Activated CD4-positive, alpha-beta T cell treated with anti-CD3 and anti-CD28 coated beads, Interleukin-2, amount 50 U/mL, for 4 hours (primary cell): ENCODE data around the gene FOLH1.
"Not testable (repeated sequence)": the region's sequence is repeated elsewhere in the genome, so short reads cannot be mapped to it uniquely, and the experiment has no call there.

ENCODE experiments used
- DNase-seq, 2 experiments: peaks; one replicate each; pipeline ENCODE4 v3.0.0-alpha.2; 2020

Gene FOLH1

GRCh38 chr11:49208006-49208721 lies at the start of gene FOLH1:
Gene FOLH1, minus strand, starts transcription at chr11:49208602. Its CDS starts 193 bp downstream, at chr11:49208409.
- DNase-seq: no peak

- not testable (repeated sequence) for DNase-seq
These were observed 46.7 kb upstream of the FOLH1 start for GRCh38 chr11:49255148-49255547.

- DNase-seq: not testable (repeated sequence)
These were observed 42.8 kb upstream of the FOLH1 start for GRCh38 chr11:49251212-49251611.

- DNase-seq: not testable (repeated sequence)
These were observed 42.2 kb upstream of the FOLH1 start for GRCh38 chr11:49250398-49251115.

GRCh38 chr11:49249363-49249762 lies 41.0 kb upstream of the FOLH1 start:
- DNase-seq: not testable (repeated sequence)

- DNase-seq: not testable (repeated sequence)
These were observed 25.3 kb upstream of the FOLH1 start for GRCh38 chr11:49233685-49234084.

- not testable (repeated sequence) for DNase-seq
These were observed 24.6 kb upstream of the FOLH1 start for GRCh38 chr11:49233019-49233418.

- DNase-seq: not testable (repeated sequence)
These were observed 23.3 kb upstream of the FOLH1 start for GRCh38 chr11:49231725-49232124.

- DNase-seq: not testable (repeated sequence)
These were observed 22.1 kb upstream of the FOLH1 start for GRCh38 chr11:49230534-49230933.

- not testable (repeated sequence) for DNase-seq
These were observed 21.6 kb upstream of the FOLH1 start for GRCh38 chr11:49230001-49230400.

GRCh38 chr11:49229136-49229535 lies 20.7 kb upstream of the FOLH1 start:
- not testable (repeated sequence) for DNase-seq

GRCh38 chr11:49225255-49225785 lies 16.9 kb upstream of the FOLH1 start:
- DNase-seq: not testable (repeated sequence)

- DNase-seq: no peak
These were observed 12.7 kb upstream of the FOLH1 start for GRCh38 chr11:49221112-49221511.

GRCh38 chr11:49213026-49213560 lies 4.7 kb upstream of the FOLH1 start:
- no peak for DNase-seq

GRCh38 chr11:49206999-49207398 lies 1.4 kb downstream of the FOLH1 start:
- DNase-seq: not testable (repeated sequence)

- no peak for DNase-seq
These were observed 6.0 kb downstream of the FOLH1 start for GRCh38 chr11:49202287-49202976.

GRCh38 chr11:49196775-49197174 lies 11.6 kb downstream of the FOLH1 start:
- DNase-seq: not testable (repeated sequence)

GRCh38 chr11:49196002-49196401 lies 12.4 kb downstream of the FOLH1 start:
- DNase-seq: not testable (repeated sequence)

GRCh38 chr11:49190287-49190686 lies 18.1 kb downstream of the FOLH1 start:
- DNase-seq: not testable (repeated sequence)

GRCh38 chr11:49186225-49186624 lies 22.2 kb downstream of the FOLH1 start:
- DNase-seq: not testable (repeated sequence)

GRCh38 chr11:49185597-49185996 lies 22.8 kb downstream of the FOLH1 start:
- not testable (repeated sequence) for DNase-seq

GRCh38 chr11:49184756-49185155 lies 23.6 kb downstream of the FOLH1 start:
- DNase-seq: not testable (repeated sequence)

- not testable (repeated sequence) for DNase-seq
These were observed 30.5 kb downstream of the FOLH1 start for GRCh38 chr11:49177936-49178335.
